GM12878 (cell line): Measurements from ENCODE around the gene DAB2IP.

Experiments used
- ASH2L ChIP-seq: fragments of 300-600, 200-600 bp; sonication (generic); IDR thresholded peaks from 2 replicates; pipeline ENCODE4 v1.6.1; 2017; ENCODE audit warnings: low read depth, mild to moderate bottlenecking, borderline replicate concordance
- NFYA ChIP-seq: IDR thresholded peaks from 2 replicates; pipeline ENCODE4 v1.6.1; 2011; ENCODE audit warnings: low read depth, mild to moderate bottlenecking, low read length, improper control_type of control experiment, borderline replicate concordance
- NR2C2 ChIP-seq: IDR thresholded peaks from 2 replicates; pipeline ENCODE4 v1.6.1; 2011; ENCODE audit warnings: borderline replicate concordance, low read depth; ENCODE audit not compliant: control insufficient read depth, insufficient read length
- POLR2AphosphoS5 ChIP-seq: IDR thresholded peaks from 2 replicates; pipeline ENCODE4 v1.6.1; 2011; ENCODE audit warnings: mild to moderate bottlenecking, low read length, inconsistent platforms
- SMC3 ChIP-seq: IDR thresholded peaks from 2 replicates; pipeline ENCODE4 v1.6.1; 2011; ENCODE audit warnings: low read length, improper control_type of control experiment, borderline replicate concordance

DNA sequence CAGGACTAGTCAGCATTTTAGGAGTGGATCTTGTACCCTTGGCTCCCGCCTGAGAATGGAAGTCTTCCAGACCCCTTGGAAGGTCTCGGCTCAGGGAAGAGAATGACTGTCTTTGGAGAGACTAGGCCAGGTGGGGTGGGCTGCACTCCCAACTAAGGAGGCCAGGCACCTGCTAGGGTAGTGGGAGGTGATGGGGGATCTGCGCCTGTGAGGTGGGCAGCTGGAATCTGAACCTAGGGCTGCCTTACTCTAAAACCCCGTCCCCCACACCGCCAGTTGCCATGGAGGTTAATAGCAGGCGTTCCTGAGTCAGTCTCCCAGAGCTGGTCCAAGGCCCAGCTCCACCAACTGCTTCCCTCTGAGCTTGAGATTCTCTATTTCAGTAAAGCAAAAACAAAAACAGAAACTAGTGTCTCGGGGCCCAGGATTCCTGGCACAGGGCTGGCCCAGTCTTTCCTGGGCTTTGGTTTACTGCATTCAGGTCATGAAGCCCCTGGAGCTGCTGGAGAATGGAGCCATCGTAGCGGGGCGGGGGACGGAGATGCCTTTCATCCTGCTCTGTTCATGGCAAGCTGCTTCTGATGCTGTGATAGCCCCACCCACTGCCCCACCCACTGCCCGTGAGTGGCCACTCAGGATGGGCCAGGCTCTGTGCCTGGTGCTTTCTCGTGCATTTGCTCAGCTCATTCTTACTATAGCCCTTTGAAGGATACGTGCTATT is 57.5 kb downstream of the DAB2IP start:
- TF ChIP-seq SMC3 (no peak), POLR2AphosphoS5 (no peak), NFYA (no peak), NR2C2 (no peak), ASH2L (no peak)
